K562 (cell line): Measurements from ENCODE around the gene ZNRF1. TPM values are rescaled to one million over a fixed set of nuclear protein-coding genes. Genes with fewer than 3 reads are reported as not detected.

Source experiments
- BHLHE40 ChIP-seq: IDR thresholded peaks from 2 replicates; pipeline ENCODE4 v1.6.1; 2011; ENCODE audit warnings: low read length, improper control_type of control experiment
- BMI1 ChIP-seq: fragments of 150-350 bp; IDR thresholded peaks from 2 replicates; pipeline ENCODE4 v1.6.1; 2014; ENCODE audit warnings: low read length
- EP300 ChIP-seq: IDR thresholded peaks from 2 replicates; pipeline ENCODE4 v1.6.1; 2012; ENCODE audit warnings: low read length, improper control_type of control experiment
- FOSL1 ChIP-seq: fragments of 200-800 bp; sonication (Bioruptor generic); conservative IDR thresholded peaks from 2 replicates; pipeline ENCODE4 v1.6.1; 2016; ENCODE audit warnings: missing genetic modification characterization, missing compliant biosample characterization
- HMG20B ChIP-seq: fragments of 250-450 bp; sonication (Bioruptor Pico); IDR thresholded peaks from 2 replicates; pipeline ENCODE4 v1.5.0; 2021; ENCODE audit warnings: mild to moderate bottlenecking
- KAT7 ChIP-seq: sonication (generic); formaldehyde crosslinking; IDR thresholded peaks from 2 replicates; pipeline ENCODE4 v1.8.0; 2022; ENCODE audit warnings: missing genetic modification reagents, mild to moderate bottlenecking, borderline replicate concordance
- MTA3 ChIP-seq: fragments of 450-650 bp; formaldehyde crosslinking; IDR thresholded peaks from 2 replicates; pipeline ENCODE4 v1.6.1; 2017; ENCODE audit warnings: mild to moderate bottlenecking, borderline replicate concordance
- PCBP1 ChIP-seq: fragments of 200-400 bp; formaldehyde crosslinking; IDR thresholded peaks from 2 replicates; pipeline ENCODE4 v1.6.1; 2018; ENCODE audit warnings: mild to moderate bottlenecking, low read depth, low read length; ENCODE audit not compliant: poor library complexity, severe bottlenecking
- SPI1 ChIP-seq: IDR thresholded peaks from 2 replicates; pipeline ENCODE4 v1.6.1; 2011; ENCODE audit warnings: low read depth, low read length, control low read depth, borderline replicate concordance
- THAP12 ChIP-seq: fragments of 250-450 bp; sonication (Bioruptor Pico); IDR thresholded peaks from 2 replicates; pipeline ENCODE4 v1.9.0; 2021; ENCODE audit warnings: mild to moderate bottlenecking, inconsistent platforms
- UBTF ChIP-seq, 2 experiments: IDR thresholded peaks; 2 replicates each; pipeline ENCODE4 v1.6.1; 2012; ENCODE audit warnings: improper control_type of control experiment in 2 of 2, low read depth in 2 of 2, low read length in 2 of 2, borderline replicate concordance in 1 of 2
- polyA plus RNA-seq, 8 experiments: library from polyadenylated mRNA; depleted of rRNA in 4 of 8; stranded (reverse) in 5 of 8; unstranded in 3 of 8; fragments of >200 nt; fragmentation: Nextera tagmentation in 2 of 8; fragmentation: Illumina TruSeq in 1 of 8; extraction: Ambion mirVana in 2 of 8; extraction: Trizol in 1 of 8; gene quantifications; 2 replicates each; pipeline versions ENCODE4 v1.2.1 to v1.2.3, GENCODE V29; 2011 to 2014; ENCODE audit warnings: inconsistent platforms in 1 of 8, missing spikeins in 1 of 8
- total RNA-seq, 7 experiments: library from RNA; depleted of rRNA in 6 of 7; stranded (reverse); fragments of >200 nt in 6 of 7; fragmentation: Illumina TruSeq in 2 of 7; extraction: Trizol in 2 of 7; gene quantifications; 2 replicates each; pipeline versions ENCODE4 v1.2.1 to v1.2.3, GENCODE V29; 2011 to 2021; ENCODE audit warnings: low replicate concordance in 1 of 7
- TF ChIP-seq, protein P1 (sequence below), 2 experiments: fragments of 450-650 bp in 1 of 2; sonication (generic) in 1 of 2; formaldehyde crosslinking in 1 of 2; IDR thresholded peaks; 2 replicates each; pipeline versions ENCODE4 v1.7.1 to v1.9.0; 2016 to 2022; ENCODE audit warnings: inconsistent platforms in 1 of 2, mild to moderate bottlenecking in 1 of 2, missing genetic modification reagents in 1 of 2

The ZNRF1 gene
- total and polyA plus RNA-seq, 9 of the 15 experiments (the other 6 are each of a cell fraction or from before 2014, with no cell fraction given), result 9.5 to 37.7 (median 20.0) TPM

- TF ChIP-seq KAT7 (peak; percentile 13; the same call in 1 of the 2 replicates), HMG20B (CRISPR knock-in tag) (no peak), UBTF (IDR thresholded peaks at IDR 0.05; ENCODE audit: borderline replicate concordance in 1 of 2, low read depth in 2 of 2, low read length in 2 of 2) (peak in 1 of 2 experiments; percentile 5; a peak in 1 of 4 replicates), MTA3 (0 out of 2 replicates have a peak, but pooled peaks have one; percentile 34), THAP12 (CRISPR knock-in tag) (peak; percentile 50; the same call in 1 of the 2 replicates), PCBP1 (peak; percentile 66), EP300 (no peak), BHLHE40 (peak; percentile 63), BMI1 (no peak), FOSL1 (tag) (no peak), SPI1 (0 out of 2 replicates have a peak, but pooled peaks have one; percentile 30)
- TF ChIP-seq, protein P1, sequence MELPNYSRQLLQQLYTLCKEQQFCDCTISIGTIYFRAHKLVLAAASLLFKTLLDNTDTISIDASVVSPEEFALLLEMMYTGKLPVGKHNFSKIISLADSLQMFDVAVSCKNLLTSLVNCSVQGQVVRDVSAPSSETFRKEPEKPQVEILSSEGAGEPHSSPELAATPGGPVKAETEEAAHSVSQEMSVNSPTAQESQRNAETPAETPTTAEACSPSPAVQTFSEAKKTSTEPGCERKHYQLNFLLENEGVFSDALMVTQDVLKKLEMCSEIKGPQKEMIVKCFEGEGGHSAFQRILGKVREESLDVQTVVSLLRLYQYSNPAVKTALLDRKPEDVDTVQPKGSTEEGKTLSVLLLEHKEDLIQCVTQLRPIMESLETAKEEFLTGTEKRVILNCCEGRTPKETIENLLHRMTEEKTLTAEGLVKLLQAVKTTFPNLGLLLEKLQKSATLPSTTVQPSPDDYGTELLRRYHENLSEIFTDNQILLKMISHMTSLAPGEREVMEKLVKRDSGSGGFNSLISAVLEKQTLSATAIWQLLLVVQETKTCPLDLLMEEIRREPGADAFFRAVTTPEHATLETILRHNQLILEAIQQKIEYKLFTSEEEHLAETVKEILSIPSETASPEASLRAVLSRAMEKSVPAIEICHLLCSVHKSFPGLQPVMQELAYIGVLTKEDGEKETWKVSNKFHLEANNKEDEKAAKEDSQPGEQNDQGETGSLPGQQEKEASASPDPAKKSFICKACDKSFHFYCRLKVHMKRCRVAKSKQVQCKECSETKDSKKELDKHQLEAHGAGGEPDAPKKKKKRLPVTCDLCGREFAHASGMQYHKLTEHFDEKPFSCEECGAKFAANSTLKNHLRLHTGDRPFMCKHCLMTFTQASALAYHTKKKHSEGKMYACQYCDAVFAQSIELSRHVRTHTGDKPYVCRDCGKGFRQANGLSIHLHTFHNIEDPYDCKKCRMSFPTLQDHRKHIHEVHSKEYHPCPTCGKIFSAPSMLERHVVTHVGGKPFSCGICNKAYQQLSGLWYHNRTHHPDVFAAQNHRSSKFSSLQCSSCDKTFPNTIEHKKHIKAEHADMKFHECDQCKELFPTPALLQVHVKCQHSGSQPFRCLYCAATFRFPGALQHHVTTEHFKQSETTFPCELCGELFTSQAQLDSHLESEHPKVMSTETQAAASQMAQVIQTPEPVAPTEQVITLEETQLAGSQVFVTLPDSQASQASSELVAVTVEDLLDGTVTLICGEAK (IDR thresholded peaks at IDR 0.05), result peak; percentile 60
- TF ChIP-seq, protein P1 (CRISPR knock-in tag; IDR thresholded peaks at IDR 0.05), result no peak
These were observed 14.1 kb upstream of the ZNRF1 start, which contains the start of gene WDR59 (continued) for GRCh38 chr16:74984529-74985296.
